ENCODE results near the gene B3GALNT2.
A peak's percentile ranks its signal among the peaks of the same experiment; 100 is the strongest.
"Not testable (repeated sequence)": the region's sequence is repeated elsewhere in the genome, so short reads cannot be mapped to it uniquely, and the experiment has no call there.

The B3GALNT2 gene

GRCh38 chr1:235504122-235504493 is at the start of gene B3GALNT2:
B3GALNT2 (minus strand) TSS chr1:235504452; CDS start chr1:235504252, 200 bp downstream.
- DNase-seq: no peak

- DNase-seq: no peak
Measured at GRCh38 chr1:235553112-235553551, 48.9 kb upstream of the B3GALNT2 start.

- no peak for DNase-seq
Measured at GRCh38 chr1:235552146-235552716, 48.0 kb upstream of the B3GALNT2 start.

- no peak for DNase-seq
Measured at GRCh38 chr1:235549351-235550139, 45.3 kb upstream of the B3GALNT2 start.

- not testable (repeated sequence) for DNase-seq
Measured at GRCh38 chr1:235546369-235547155, 42.3 kb upstream of the B3GALNT2 start.

- DNase-seq: no peak
Measured at GRCh38 chr1:235545292-235545930, 41.2 kb upstream of the B3GALNT2 start.

- DNase-seq: not testable (repeated sequence)
Measured at GRCh38 chr1:235542845-235543244, 38.6 kb upstream of the B3GALNT2 start.

GRCh38 chr1:235533476-235534168 is 29.4 kb upstream of the B3GALNT2 start:
- DNase-seq: no peak

- DNase-seq: no peak
Measured at GRCh38 chr1:235532360-235532759, 28.1 kb upstream of the B3GALNT2 start.

- DNase-seq: no peak
Measured at GRCh38 chr1:235527196-235527814, 23.1 kb upstream of the B3GALNT2 start.

- no peak for DNase-seq
Measured at GRCh38 chr1:235525314-235525713, 21.1 kb upstream of the B3GALNT2 start.

- no peak for DNase-seq
Measured at GRCh38 chr1:235516862-235517446, 12.7 kb upstream of the B3GALNT2 start.

- DNase-seq: no peak
Measured at GRCh38 chr1:235515844-235516512, 11.7 kb upstream of the B3GALNT2 start.

- no peak for DNase-seq
Measured at GRCh38 chr1:235513495-235514366, 9.5 kb upstream of the B3GALNT2 start.

- no peak for DNase-seq
Measured at GRCh38 chr1:235511470-235512240, 7.4 kb upstream of the B3GALNT2 start.

- DNase-seq: no peak
Measured at GRCh38 chr1:235510823-235511222, 6.6 kb upstream of the B3GALNT2 start.

GRCh38 chr1:235507623-235508022 is 3.4 kb upstream of the B3GALNT2 start:
- no peak for DNase-seq

- peak; percentile 83 for DNase-seq
Measured at GRCh38 chr1:235504494-235505222, 406 bp upstream of the B3GALNT2 start.
